DND-41 (cell line): ENCODE measurements around the gene OR2K2.
"Not testable (repeated sequence)": the region's sequence is repeated elsewhere in the genome, so short reads cannot be mapped to it uniquely, and the experiment has no call there.

Experiments used
- ATAC-seq: fragments of 200-7000 bp; cut with Tn5 transposase; 3 replicates; pipeline ENCODE4 v1.9.1; 2021; ENCODE audit warnings: low read depth; ENCODE audit not compliant: insufficient read depth
- DNase-seq: peaks from one replicate; pipeline ENCODE4 v3.0.0-alpha.2; 2020
- H2AFZ ChIP-seq: 2 replicates; pipeline ENCODE4 v1.6.0; 2012; ENCODE audit warnings: low read depth, low read length
- H3K27ac ChIP-seq: 2 replicates; pipeline ENCODE4 v1.5.1; 2012; ENCODE audit warnings: low read length, inconsistent platforms
- H3K27me3 ChIP-seq: fragments of 200-600 bp; sonication (generic); 2 replicates; pipeline ENCODE4 v1.6.0; 2012; ENCODE audit warnings: low read length, mild to moderate bottlenecking, inconsistent platforms; ENCODE audit not compliant: insufficient read depth, poor library complexity
- H3K36me3 ChIP-seq: 2 replicates; pipeline ENCODE4 v1.5.1; 2012; ENCODE audit warnings: low read length, inconsistent platforms; ENCODE audit not compliant: insufficient read depth
- H3K4me1 ChIP-seq: 2 replicates; pipeline ENCODE4 v1.5.1; 2012; ENCODE audit warnings: mild to moderate bottlenecking, low read length; ENCODE audit not compliant: insufficient read depth
- H3K4me2 ChIP-seq: 2 replicates; pipeline ENCODE4 v1.6.0; 2012; ENCODE audit warnings: mild to moderate bottlenecking, moderate library complexity, low read length, inconsistent platforms; ENCODE audit not compliant: insufficient read depth
- H3K4me3 ChIP-seq, 2 experiments: fragments of 200-600 bp in 1 of 2; shearing (Covaris generic) in 1 of 2; 2 replicates each; pipeline ENCODE4 v1.5.1; 2012 to 2016; ENCODE audit warnings: inconsistent platforms in 2 of 2, low read length in 2 of 2, mild to moderate bottlenecking in 2 of 2, low read depth in 1 of 2, moderate library complexity in 1 of 2
- H3K79me2 ChIP-seq: 2 replicates; pipeline ENCODE4 v1.6.0; 2012; ENCODE audit warnings: low read length, inconsistent platforms; ENCODE audit not compliant: insufficient read depth
- H3K9ac ChIP-seq: 2 replicates; pipeline ENCODE4 v1.6.0; 2012; ENCODE audit warnings: low read depth, mild to moderate bottlenecking, inconsistent platforms, low read length, moderate library complexity
- H3K9me3 ChIP-seq: 2 replicates; pipeline ENCODE4 v1.5.1; 2012; ENCODE audit warnings: low read length, moderate library complexity, mild to moderate bottlenecking, inconsistent platforms; ENCODE audit not compliant: insufficient read depth, severe bottlenecking
- H4K20me1 ChIP-seq: 2 replicates; pipeline ENCODE4 v1.6.0; 2012; ENCODE audit warnings: low read length; ENCODE audit not compliant: insufficient read depth
- CTCF ChIP-seq: IDR thresholded peaks from 2 replicates; pipeline ENCODE4 v1.5.1; 2012; ENCODE audit warnings: borderline replicate concordance, low read length, moderate library complexity, mild to moderate bottlenecking; ENCODE audit not compliant: poor library complexity, severe bottlenecking; ENCODE audit errors: extremely low read depth
- EZH2 ChIP-seq: IDR thresholded peaks from 3 replicates; pipeline ENCODE4 v1.6.1; 2012; ENCODE audit warnings: borderline replicate concordance, low read depth, mild to moderate bottlenecking, moderate library complexity, low read length, inconsistent platforms; ENCODE audit not compliant: severe bottlenecking

Gene OR2K2

GRCh38 chr9:111349766-111350165 is 19.7 kb upstream of the OR2K2 start:
- H3K4me1 ChIP-seq, result no peaks in the 10 kb centered on the region
- DNase-seq, result no peak
- H3K27ac ChIP-seq, result no peak overlapping the region
- no peaks in the 10 kb centered on the region for H3K36me3 ChIP-seq
- H3K4me3 ChIP-seq, result no peak overlapping the region
- TF ChIP-seq EZH2, result no peak
- TF ChIP-seq CTCF, result no peak
- no peaks in the 10 kb centered on the region for H3K9me3 ChIP-seq
- H3K9ac ChIP-seq, result no peak overlapping the region
- H3K27me3 ChIP-seq, result no peaks in the 10 kb centered on the region
- no peaks in the 10 kb centered on the region for H3K79me2 ChIP-seq
- no peak overlapping the region for H3K4me2 ChIP-seq
- no peak overlapping the region for H2AFZ ChIP-seq
- no peaks in the 10 kb centered on the region for H4K20me1 ChIP-seq
- ATAC-seq, result no peak

DNA sequence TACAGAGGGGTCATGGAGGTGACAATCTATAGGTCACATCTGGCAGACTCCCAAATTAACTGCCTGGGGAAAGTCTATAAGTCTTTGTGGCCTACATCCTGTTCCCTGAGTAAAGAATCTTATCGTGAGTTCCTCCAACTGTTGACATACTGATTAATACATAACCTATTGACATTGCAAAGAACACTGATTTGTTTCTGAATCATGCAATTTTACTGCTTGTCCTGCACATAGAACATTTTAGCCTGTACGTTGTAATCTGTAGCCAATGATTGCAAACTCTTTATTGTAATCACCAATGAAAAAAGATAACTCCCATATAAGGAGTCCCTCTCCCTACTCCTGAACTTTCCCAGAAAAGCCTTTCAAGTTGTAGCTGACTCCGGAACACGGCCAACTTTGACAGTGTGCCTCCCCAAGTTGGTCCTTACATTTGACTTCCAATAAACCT is 18.8 kb upstream of the OR2K2 start:
- no peak for TF ChIP-seq EZH2
- Histone ChIP-seq H3K36me3 (no peaks in the 10 kb centered on the region), H3K27ac (no peak overlapping the region), H2AFZ (no peak overlapping the region), H3K9ac (no peak overlapping the region), H3K4me1 (no peaks in the 10 kb centered on the region), H3K4me2 (no peak overlapping the region), H3K4me3 (no peak overlapping the region), H4K20me1 (no peaks in the 10 kb centered on the region), H3K27me3 (no peaks in the 10 kb centered on the region), H3K9me3 (no peaks in the 10 kb centered on the region), H3K79me2 (no peaks in the 10 kb centered on the region)
- DNase-seq, result no peak
- ATAC-seq, result no peak

DNA sequence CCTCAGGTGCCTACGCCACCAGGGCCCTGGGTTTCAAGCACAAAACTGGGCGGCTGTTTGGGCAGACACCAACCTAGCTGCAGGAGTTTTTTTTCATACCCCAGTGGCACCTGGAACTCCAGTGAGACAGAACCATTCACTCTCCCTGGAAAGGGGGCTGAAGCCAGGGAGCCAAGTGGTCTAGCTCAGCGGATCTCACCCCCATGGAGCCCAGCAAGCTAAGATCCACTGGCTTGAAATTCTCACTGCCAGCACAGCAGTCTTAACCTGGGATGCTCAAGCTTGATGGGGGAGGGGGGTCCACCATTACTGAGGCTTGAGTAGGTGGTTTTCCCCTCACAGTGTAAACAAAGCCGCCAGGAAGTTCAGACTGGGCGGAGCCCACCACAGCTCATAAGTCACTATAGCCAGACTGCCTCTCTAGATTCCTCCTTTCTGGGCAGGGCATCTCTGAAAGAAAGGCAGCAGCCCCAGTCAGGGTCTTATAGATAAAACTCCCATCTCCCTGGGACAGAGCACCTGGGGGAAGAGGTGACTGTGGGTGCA is 4.4 kb upstream of the OR2K2 start:
- not testable (repeated sequence) for H3K27ac ChIP-seq, H3K27me3 ChIP-seq, H3K4me2 ChIP-seq, H3K4me3 ChIP-seq, H3K9ac ChIP-seq, H3K36me3 ChIP-seq, H3K4me1 ChIP-seq, H2AFZ ChIP-seq, H3K79me2 ChIP-seq, H4K20me1 ChIP-seq, H3K9me3 ChIP-seq, ATAC-seq
- peak; percentile 4 for DNase-seq

- Histone ChIP-seq H2AFZ (no peak overlapping the region), H3K4me1 (no peaks in the 10 kb centered on the region), H3K27ac (no peak overlapping the region), H3K4me2 (no peak overlapping the region), H3K79me2 (no peaks in the 10 kb centered on the region), H4K20me1 (no peaks in the 10 kb centered on the region), H3K4me3 (no peak overlapping the region), H3K36me3 (no peaks in the 10 kb centered on the region), H3K9me3 (no peaks in the 10 kb centered on the region), H3K9ac (no peak overlapping the region), H3K27me3 (no peaks in the 10 kb centered on the region)
- no peak for ATAC-seq
- DNase-seq, result no peak
- TF ChIP-seq EZH2 (no peak), CTCF (no peak)
Observed at GRCh38 chr9:111320631-111321030, 9.4 kb downstream of the OR2K2 start.
